Lung (tissue), 12 donors: ENCODE measurements around the gene NSD2. TPM values are rescaled to one million over a fixed set of nuclear protein-coding genes. Genes with fewer than 3 reads are reported as not detected.
A peak's percentile ranks its signal among the peaks of the same experiment; 100 is the strongest.

Experiments used
- ATAC-seq: fragments of 200-7000 bp; cut with Tn5 transposase; one replicate; pipeline ENCODE4 v1.9.1; 2020; ENCODE audit warnings: moderate number of reproducible peaks; ENCODE audit not compliant: insufficient read depth, low FRiP score
- DNase-seq, 3 donors: peaks; one replicate each; pipeline ENCODE4 v3.0.0-alpha.2; 2013 to 2017
- H3K27ac ChIP-seq, 2 donors: one replicate each; pipeline ENCODE4 v1.5.1; 2013; ENCODE audit warnings: mild to moderate bottlenecking in 2 of 2, moderate library complexity in 2 of 2, control low read depth in 1 of 2, inconsistent platforms in 1 of 2, low read depth in 1 of 2, low read length in 1 of 2
- H3K27me3 ChIP-seq, 3 donors: one replicate each; pipeline ENCODE4 v1.5.1; 2013; ENCODE audit warnings: low read length in 2 of 3; ENCODE audit not compliant: control insufficient read depth in 3 of 3, insufficient read depth in 3 of 3
- H3K36me3 ChIP-seq, 4 donors: one replicate each; pipeline ENCODE4 v1.5.1; 2013; ENCODE audit warnings: low read length in 4 of 4, mild to moderate bottlenecking in 1 of 4, moderate library complexity in 1 of 4; ENCODE audit not compliant: control insufficient read depth in 4 of 4, insufficient read depth in 4 of 4
- H3K4me1 ChIP-seq, 5 donors: one replicate each; pipeline ENCODE4 v1.5.1; 2013; ENCODE audit warnings: low read length in 5 of 5, mild to moderate bottlenecking in 2 of 5, moderate library complexity in 1 of 5; ENCODE audit not compliant: control insufficient read depth in 5 of 5, insufficient read depth in 5 of 5
- H3K4me3 ChIP-seq: one replicate; pipeline ENCODE4 v1.5.1; 2013; ENCODE audit warnings: mild to moderate bottlenecking, control low read depth, moderate library complexity
- H3K9ac ChIP-seq, 2 donors: one replicate each; pipeline ENCODE4 v1.5.1; 2013; ENCODE audit warnings: low read length in 2 of 2, control low read depth in 1 of 2; ENCODE audit not compliant: insufficient read depth in 1 of 2
- H3K9me3 ChIP-seq, 4 donors: one replicate each; pipeline ENCODE4 v1.5.1; 2013; ENCODE audit warnings: low read length in 3 of 4, mild to moderate bottlenecking in 1 of 4, moderate library complexity in 1 of 4; ENCODE audit not compliant: control insufficient read depth in 4 of 4, insufficient read depth in 3 of 4
- CTCF ChIP-seq: IDR thresholded peaks from 2 replicates; pipeline ENCODE4 v1.5.1; 2012; ENCODE audit warnings: mild to moderate bottlenecking; ENCODE audit errors: control extremely low read depth, extremely low read depth
- WGBS, 2 donors: extraction: QIAGEN DNeasy Blood & Tissue Kit; methylation state at CpG; one replicate each; pipeline ENCODE4 v1.1.7; 2013; 5-methylcytosine and 5-hydroxymethylcytosine counted together
- polyA plus RNA-seq, 2 donors: library from polyadenylated mRNA; stranded (reverse); fragments of 200-250 nt; gene quantifications; one replicate each; pipeline ENCODE4 v1.2.1, GENCODE V29; 2013
- total RNA-seq, 2 donors: library from RNA; depleted of rRNA in 1 of 2; stranded (reverse); fragments of >200 nt in 1 of 2; gene quantifications; one replicate each; pipeline ENCODE4 v1.2.1, GENCODE V29; 2014 to 2021
- donor health status: control.
- donor health status: control.
- donor health status: Bipolar disorder and iron deficiency.
- donor health status: healthy.
- donor health status: DM: yes; HTN: yes; CAD: no.

NSD2 gene
- total and polyA plus RNA-seq, 4 donors, result 12.7 to 66.2 (median 28.3) TPM

GRCh38 chr4:1991087-1991486 is 119.9 kb downstream of the NSD2 start:
- DNase-seq (no peak), ATAC-seq (no peak)
- Histone ChIP-seq H3K27me3 (no peaks in the 10 kb centered on the region), H3K9me3 (no peaks in the 10 kb centered on the region), H3K9ac (no peak overlapping the region), H3K4me1 (no peaks in the 10 kb centered on the region), H3K36me3 (peaks cover 0 to 35% (median 13%) of the 10 kb centered on the region in 4 donors), H3K4me3 (no peak overlapping the region), H3K27ac (no peak overlapping the region)
- no peak for TF ChIP-seq CTCF
- WGBS, 2 donors, result 93 to 96% methylated on average over 11 of the region's 11 CpGs

- no peaks in the 10 kb centered on the region for H3K27me3 ChIP-seq
- H3K27ac ChIP-seq, result no peak overlapping the region
- ATAC-seq (no peak), DNase-seq (no peak)
- no peak for TF ChIP-seq CTCF
- WGBS, 2 donors, result 95 to 96% methylated on average over 37 of the region's 37 CpGs
- peaks cover 0 to 28% (median 13%) of the 10 kb centered on the region in 4 donors for H3K36me3 ChIP-seq
- H3K4me3 ChIP-seq, result no peak overlapping the region
- H3K4me1 ChIP-seq, result no peaks in the 10 kb centered on the region
- H3K9ac ChIP-seq, result no peak overlapping the region
- peaks cover 0 to 2% (median 0%) of the 10 kb centered on the region in 4 donors for H3K9me3 ChIP-seq
Measured at GRCh38 chr4:1991596-1992434, 120.6 kb downstream of the NSD2 start.

GRCh38 chr4:1992468-1993168 is 121.4 kb downstream of the NSD2 start:
- no peak overlapping the region for H3K9ac ChIP-seq
- no peak overlapping the region for H3K4me3 ChIP-seq
- peaks cover 0 to 7% (median 2%) of the 10 kb centered on the region in 4 donors for H3K9me3 ChIP-seq
- H3K27ac ChIP-seq, result no peak overlapping the region
- H3K27me3 ChIP-seq, result no peaks in the 10 kb centered on the region
- no peaks in the 10 kb centered on the region for H3K4me1 ChIP-seq
- H3K36me3 ChIP-seq, result peaks cover 0 to 20% (median 12%) of the 10 kb centered on the region in 4 donors
- DNase-seq (peak in 1 of 3 donors; percentile 35), ATAC-seq (no peak)
- no peak for TF ChIP-seq CTCF
- 89 to 92% methylated on average over 45 of the region's 45 CpGs for WGBS, 2 donors
